ENCODE measurements around the gene SP3. TPM values are rescaled to one million over a fixed set of nuclear protein-coding genes. Genes with fewer than 3 reads are reported as not detected.

SP3 gene
- polyA plus RNA-seq, 1 donor (not counting 4 experiments of a cell fraction or from before 2014, with no cell fraction given) = 46.7 TPM

- TF ChIP-seq CTCF (optimal IDR thresholded peaks at IDR 0.05 in 1 of 3, IDR thresholded peaks at IDR 0.05 in 1 of 3, conservative IDR thresholded peaks at IDR 0.05 in 1 of 3; ENCODE audit: extremely low read depth in 1 of 3, insufficient read depth in 2 of 3, low read length in 3 of 3) (no peak), EZH2 (IDR thresholded peaks at IDR 0.05; ENCODE audit: low read length) (no peak)
- Histone ChIP-seq H3K79me2 (ENCODE audit: control insufficient read depth, insufficient read depth, low read length) (no peaks in the 10 kb centered on the region), H3K4me2 (ENCODE audit: control insufficient read depth, extremely low read depth, insufficient read depth, low read depth, low read length) (no peak overlapping the region), H4K20me1 (ENCODE audit: control insufficient read depth, extremely low read depth, insufficient read depth, low read length) (no peaks in the 10 kb centered on the region), H3K27ac (ENCODE audit: control insufficient read depth, insufficient read depth, low read length) (no peak overlapping the region), H3K36me3 (ENCODE audit: control insufficient read depth in 2 of 2, extremely low read depth in 1 of 2, insufficient read depth in 2 of 2, low read length in 2 of 2) (no peaks in the 10 kb centered on the region), H3K4me1 (ENCODE audit: control insufficient read depth, extremely low read depth, insufficient read depth, low read length) (no peaks in the 10 kb centered on the region), H3K9me3 (ENCODE audit: control insufficient read depth, low read depth, low read length) (no peaks in the 10 kb centered on the region), H3K9me1 (ENCODE audit: control insufficient read depth, extremely low read depth, insufficient read depth, low read length) (no peaks in the 10 kb centered on the region), H3K9ac (ENCODE audit: control insufficient read depth, extremely low read depth, insufficient read depth, low read length) (no peak overlapping the region), H3K4me3 (ENCODE audit: control insufficient read depth in 2 of 3, extremely low read depth in 1 of 3, insufficient read depth in 2 of 3, low read depth in 1 of 3, low read length in 3 of 3) (no peak overlapping the region), H3K27me3 (ENCODE audit: control insufficient read depth, extremely low read depth, insufficient read depth, low read length) (no peaks in the 10 kb centered on the region), H2AFZ (ENCODE audit: control insufficient read depth, low read length) (no peak overlapping the region)
- dilution Hi-C loops (cut with MboI; ENCODE audit: extremely low pct_ligation_motif_present, low sequenced_read_pairs) = no loop called here
- DNase-seq (ENCODE audit: low read depth, low spot score) (no peak), FAIRE-seq (no peak)
Measured at GRCh38 chr2:173997753-173998152, 32.6 kb upstream of the SP3 start.

- Histone ChIP-seq H3K9ac (ENCODE audit: control insufficient read depth, extremely low read depth, insufficient read depth, low read length) (no peak overlapping the region), H3K27ac (ENCODE audit: control insufficient read depth, insufficient read depth, low read length) (no peak overlapping the region), H3K36me3 (ENCODE audit: control insufficient read depth in 2 of 2, extremely low read depth in 1 of 2, insufficient read depth in 2 of 2, low read length in 2 of 2) (no peaks in the 10 kb centered on the region), H3K9me3 (ENCODE audit: control insufficient read depth, low read depth, low read length) (no peaks in the 10 kb centered on the region), H3K4me3 (ENCODE audit: control insufficient read depth in 2 of 3, extremely low read depth in 1 of 3, insufficient read depth in 2 of 3, low read depth in 1 of 3, low read length in 3 of 3) (no peak overlapping the region), H3K4me2 (ENCODE audit: control insufficient read depth, extremely low read depth, insufficient read depth, low read depth, low read length) (no peak overlapping the region), H3K79me2 (ENCODE audit: control insufficient read depth, insufficient read depth, low read length) (no peaks in the 10 kb centered on the region), H3K9me1 (ENCODE audit: control insufficient read depth, extremely low read depth, insufficient read depth, low read length) (no peaks in the 10 kb centered on the region), H4K20me1 (ENCODE audit: control insufficient read depth, extremely low read depth, insufficient read depth, low read length) (no peaks in the 10 kb centered on the region), H3K27me3 (ENCODE audit: control insufficient read depth, extremely low read depth, insufficient read depth, low read length) (no peaks in the 10 kb centered on the region), H2AFZ (ENCODE audit: control insufficient read depth, low read length) (no peak overlapping the region), H3K4me1 (ENCODE audit: control insufficient read depth, extremely low read depth, insufficient read depth, low read length) (peaks cover 3% of the 10 kb centered on the region)
- FAIRE-seq (no peak), DNase-seq (ENCODE audit: low read depth, low spot score) (no peak)
- TF ChIP-seq EZH2 (IDR thresholded peaks at IDR 0.05; ENCODE audit: low read length) (no peak), CTCF (optimal IDR thresholded peaks at IDR 0.05 in 1 of 3, IDR thresholded peaks at IDR 0.05 in 1 of 3, conservative IDR thresholded peaks at IDR 0.05 in 1 of 3; ENCODE audit: extremely low read depth in 1 of 3, insufficient read depth in 2 of 3, low read length in 3 of 3) (no peak)
- dilution Hi-C loops (cut with MboI; ENCODE audit: extremely low pct_ligation_motif_present, low sequenced_read_pairs) = no loop called here
Measured at GRCh38 chr2:173997269-173997668, 32.1 kb upstream of the SP3 start.

All from keratinocyte (primary cell).